ENCODE data around the gene AMPD2.

- TF ChIP-seq CTCF (IDR thresholded peaks at IDR 0.05) (no peak), POLR2A (IDR thresholded peaks at IDR 0.05) (no peak)
Measured at GRCh38 chr1:109625176-109625575, 5.5 kb downstream of the AMPD2 start.
